ENCODE measurements around the gene LRRC74B.

LRRC74B gene

GRCh38 chr22:21108379-21109115 is 62.8 kb downstream of the LRRC74B start:
- H3K27ac ChIP-seq = no peak overlapping the region
- H3K4me2 ChIP-seq (ENCODE audit: low read length) = no peak overlapping the region
- TF ChIP-seq CTCF (IDR thresholded peaks at IDR 0.05) = no peak
- H3K27me3 ChIP-seq (ENCODE audit: control insufficient read depth, insufficient read depth, low read length) = no peaks in the 10 kb centered on the region
- H2AFZ ChIP-seq = no peak overlapping the region
- H3K36me3 ChIP-seq (ENCODE audit: control insufficient read depth, insufficient read depth, low read length) = no peaks in the 10 kb centered on the region
- H3K9me3 ChIP-seq (ENCODE audit: control insufficient read depth, low read length) = no peaks in the 10 kb centered on the region
- H3K4me1 ChIP-seq = no peaks in the 10 kb centered on the region
- H3K4me3 ChIP-seq (ENCODE audit: low read depth, low read length) = no peak overlapping the region
- H3K79me2 ChIP-seq = no peaks in the 10 kb centered on the region
- no peak overlapping the region for H3K9ac ChIP-seq
